Fibroblast of pulmonary artery (primary cell): Measurements from ENCODE around the gene AMPD3.

Source experiments
- DNase-seq: peaks from one replicate; pipeline ENCODE4 v3.0.0-alpha.2; 2010; ENCODE audit warnings: low read depth
- H3K4me3 ChIP-seq: replicated peaks from 2 replicates; pipeline ENCODE4 v1.5.1; 2011; ENCODE audit warnings: low read depth, mild to moderate bottlenecking, control low read depth, low read length, moderate library complexity
- CTCF ChIP-seq: IDR thresholded peaks from 2 replicates; pipeline ENCODE4 v1.5.1; 2011; ENCODE audit warnings: mild to moderate bottlenecking, control low read depth, low read length, inconsistent platforms; ENCODE audit errors: missing control alignments

Gene AMPD3

GRCh38 chr11:10514709-10515108, 59.6 kb downstream of the AMPD3 start:
- no peak for TF ChIP-seq CTCF
- peak; percentile 12 for DNase-seq
- H3K4me3 ChIP-seq: no peak overlapping the region

GRCh38 chr11:10515418-10515817, 60.4 kb downstream of the AMPD3 start:
- no peak for DNase-seq
- no peak for TF ChIP-seq CTCF
- H3K4me3 ChIP-seq: no peak overlapping the region

GRCh38 chr11:10518123-10518522, 63.1 kb downstream of the AMPD3 start:
- H3K4me3 ChIP-seq: no peak overlapping the region
- no peak for TF ChIP-seq CTCF
- DNase-seq: no peak

- H3K4me3 ChIP-seq: no peak overlapping the region
- no peak for DNase-seq
- TF ChIP-seq CTCF: no peak
Measured at GRCh38 chr11:10518891-10519290, 63.8 kb downstream of the AMPD3 start.

- no peak for TF ChIP-seq CTCF
- no peak for DNase-seq
- H3K4me3 ChIP-seq: no peak overlapping the region
Measured at GRCh38 chr11:10519630-10520029, 64.6 kb downstream of the AMPD3 start.

- no peak for DNase-seq
- no peak overlapping the region for H3K4me3 ChIP-seq
- TF ChIP-seq CTCF: no peak
Measured at GRCh38 chr11:10520562-10520961, 65.5 kb downstream of the AMPD3 start.

GRCh38 chr11:10522276-10522675, 67.2 kb downstream of the AMPD3 start:
- no peak for TF ChIP-seq CTCF
- no peak overlapping the region for H3K4me3 ChIP-seq
- no peak for DNase-seq
